Right atrium auricular region (tissue), 2 donors: ENCODE measurements around the gene GPR17. TPM values are rescaled to one million over a fixed set of nuclear protein-coding genes. Genes with fewer than 3 reads are reported as not detected.

Experiments used
- DNase-seq: peaks from one replicate; pipeline ENCODE4 v3.0.0-alpha.2; 2019; ENCODE audit warnings: low spot score
- H3K27ac ChIP-seq, 2 donors: fragments of 200-600 bp; sonication (generic); 1 replicate in 1 of 2; 2 replicates in 1 of 2; pipeline ENCODE4 v1.5.1; 2016 to 2019
- H3K27me3 ChIP-seq, 2 donors: fragments of 200-600 bp; sonication (generic); one replicate each; pipeline versions ENCODE4 v1.5.1 to v1.6.0; 2017 to 2019
- H3K36me3 ChIP-seq: fragments of 200-600 bp; sonication (generic); one replicate; pipeline ENCODE4 v1.5.1; 2016
- H3K4me1 ChIP-seq, 2 donors: fragments of 200-600 bp; sonication (generic); one replicate each; pipeline versions ENCODE4 v1.5.1 to v1.6.0; 2017 to 2019
- H3K4me3 ChIP-seq, 2 donors: fragments of 200-600 bp; sonication (generic); 1 replicate in 1 of 2; 2 replicates in 1 of 2; pipeline ENCODE4 v1.5.1; 2017 to 2019; ENCODE audit warnings: mild to moderate bottlenecking in 1 of 2, moderate library complexity in 1 of 2
- H3K9me3 ChIP-seq, 2 donors: fragments of 200-600 bp; sonication (generic); one replicate each; pipeline ENCODE4 v1.5.1; 2019
- CTCF ChIP-seq, 2 donors: fragments of 200-600 bp; sonication (generic); IDR thresholded peaks; one replicate each; pipeline ENCODE4 v1.5.1; 2019; ENCODE audit warnings: antibody characterized with exemption in 2 of 2
- total RNA-seq, 2 donors: library from RNA; depleted of rRNA; stranded (reverse); fragments of >200 nt; gene quantifications; one replicate each; pipeline ENCODE4 v1.1.0, GENCODE V29; 2016

GPR17 gene
- total RNA-seq, 2 donors from 2014 or later, result 0.24 TPM; not detected in 1

DNA sequence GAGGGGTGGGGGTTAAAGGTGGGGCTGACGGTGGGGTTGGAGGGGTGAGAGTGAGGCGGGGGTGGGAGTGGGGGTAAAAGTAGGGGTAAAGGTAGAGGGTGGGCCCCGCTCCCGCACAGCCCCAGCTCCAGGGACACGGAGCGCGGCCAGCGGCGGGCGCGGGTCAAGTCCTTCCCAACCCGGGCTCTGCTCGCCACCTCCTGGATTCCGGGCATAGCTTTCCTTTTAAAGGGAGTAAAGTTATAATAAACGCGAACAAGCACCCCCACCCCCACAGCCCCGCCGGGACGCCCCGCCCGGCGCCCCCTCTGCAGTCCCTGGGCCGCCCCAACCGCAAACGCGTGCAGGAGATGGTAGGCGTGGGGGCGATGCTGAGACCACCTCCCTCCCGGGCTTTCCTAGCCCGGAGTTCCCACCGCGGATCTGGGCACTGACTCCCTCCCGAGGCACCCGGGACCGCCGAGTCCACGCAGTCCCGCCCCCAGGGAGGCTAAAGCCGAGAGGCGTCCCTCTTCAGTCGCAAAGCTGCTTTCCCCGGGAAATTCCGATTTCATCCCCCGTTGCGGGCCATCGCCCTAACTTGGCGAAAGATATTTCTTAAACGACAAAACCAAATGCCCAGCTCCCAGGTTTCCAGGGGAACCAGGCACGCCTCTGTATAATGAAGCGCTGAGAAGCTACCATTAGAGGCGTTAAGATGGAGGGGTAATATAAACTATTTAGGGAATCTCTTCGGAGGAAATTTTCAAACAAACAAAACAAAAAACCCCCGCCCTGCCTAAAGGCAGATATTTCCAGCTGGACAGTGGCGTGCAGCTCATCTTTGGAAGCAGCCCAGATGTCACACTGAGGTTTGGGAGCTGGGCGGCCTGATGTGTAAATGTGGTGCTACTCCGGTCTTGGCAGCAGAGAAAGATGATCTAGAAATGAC lies 29.6 kb downstream of the GPR17 start, which contains the start of gene LIMS2:
LIMS2 (minus strand) TSS at position 200 of the 931 bp plus-strand sequence. CDS start 506 bp downstream, outside the sequence.
- peak within 1 kb of the TSS; percentile 92 to 98 for H3K27ac ChIP-seq
- no peaks in the 10 kb centered on the region for H3K27me3 ChIP-seq
- peaks cover 0 to 65% of the 10 kb centered on the region in 2 donors for H3K4me1 ChIP-seq
- peak within 1 kb of the TSS; percentile 84 to 88 for H3K4me3 ChIP-seq
- peak in 1 of 2 donors; percentile 38 for TF ChIP-seq CTCF (IDR thresholded peaks at IDR 0.05)
- H3K36me3 ChIP-seq, result peaks cover 9% of the 10 kb centered on the region
- H3K9me3 ChIP-seq, result no peaks in the 10 kb centered on the region
- DNase-seq, result no peak

DNA sequence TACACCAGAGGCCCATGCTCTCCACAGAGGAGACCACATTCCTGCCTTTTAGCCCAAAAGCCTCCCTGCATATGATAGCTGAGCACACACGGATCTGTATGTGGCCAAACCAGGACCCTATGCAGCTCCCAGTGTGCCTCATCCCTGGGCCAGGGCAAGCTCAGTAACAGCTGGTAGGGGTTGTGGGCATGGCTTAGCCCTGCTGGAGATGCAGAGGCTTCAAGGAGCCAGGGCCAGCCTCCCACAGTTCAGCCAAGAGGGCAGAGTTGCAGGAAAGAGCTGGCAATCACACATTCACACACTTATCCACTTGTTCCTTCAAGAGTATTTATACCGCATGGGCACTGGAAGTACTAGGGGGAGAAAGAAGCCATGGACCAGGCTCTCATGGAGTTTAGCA lies 31.0 kb downstream of the GPR17 start:
- no peaks in the 10 kb centered on the region for H3K9me3 ChIP-seq
- H3K36me3 ChIP-seq, result peaks cover 4% of the 10 kb centered on the region
- no peak overlapping the region for H3K4me3 ChIP-seq
- peak overlapping the region in 1 of 2 donors; percentile 33 for H3K27ac ChIP-seq
- no peak for TF ChIP-seq CTCF (IDR thresholded peaks at IDR 0.05)
- no peak for DNase-seq
- H3K27me3 ChIP-seq, result no peaks in the 10 kb centered on the region
- H3K4me1 ChIP-seq, result peaks cover 0 to 65% of the 10 kb centered on the region in 2 donors

- Histone ChIP-seq H3K4me1 (peaks cover 0 to 62% of the 10 kb centered on the region in 2 donors), H3K9me3 (no peaks in the 10 kb centered on the region), H3K27ac (no peak overlapping the region), H3K36me3 (no peaks in the 10 kb centered on the region), H3K27me3 (no peaks in the 10 kb centered on the region), H3K4me3 (no peak overlapping the region)
- no peak for DNase-seq
- no peak for TF ChIP-seq CTCF (IDR thresholded peaks at IDR 0.05)
Observed at GRCh38 chr2:127678531-127678930, 32.6 kb downstream of the GPR17 start.

- H3K4me3 ChIP-seq, result peak overlapping the region in 1 of 2 donors; percentile 45
- TF ChIP-seq CTCF (IDR thresholded peaks at IDR 0.05), result no peak
- peaks cover 0 to 64% of the 10 kb centered on the region in 2 donors for H3K4me1 ChIP-seq
- H3K9me3 ChIP-seq, result no peaks in the 10 kb centered on the region
- H3K27me3 ChIP-seq, result no peaks in the 10 kb centered on the region
- H3K27ac ChIP-seq, result no peak overlapping the region
- H3K36me3 ChIP-seq, result no peaks in the 10 kb centered on the region
- no peak for DNase-seq
Observed at GRCh38 chr2:127678991-127679390, 33.0 kb downstream of the GPR17 start.

GRCh38 chr2:127679680-127680361 lies 33.9 kb downstream of the GPR17 start:
- H3K27ac ChIP-seq, result no peak overlapping the region
- peak overlapping the region; percentile 29 to 45 for H3K4me3 ChIP-seq

More at GRCh38 chr2:127679680-127680361, 33.9 kb downstream of the GPR17 start:
- peak; percentile 44 for DNase-seq
- H3K9me3 ChIP-seq, result no peaks in the 10 kb centered on the region
- TF ChIP-seq CTCF (IDR thresholded peaks at IDR 0.05), result no peak
- H3K36me3 ChIP-seq, result no peaks in the 10 kb centered on the region
- no peaks in the 10 kb centered on the region for H3K27me3 ChIP-seq
- H3K4me1 ChIP-seq, result peaks cover 0 to 60% of the 10 kb centered on the region in 2 donors
